GM18873 (cell line): ENCODE data around the gene EID3.
"Not testable (repeated sequence)": the region's sequence is repeated elsewhere in the genome, so short reads cannot be mapped to it uniquely, and the experiment has no call there.

Experiments
- ATAC-seq: cut with Tn5 transposase; IDR thresholded peaks from one replicate; pipeline ENCODE4 v1.9.1; 2021; ENCODE audit warnings: mild to moderate bottlenecking, moderate library complexity, moderate number of reproducible peaks; ENCODE audit not compliant: unreplicated experiment, low FRiP score

The EID3 gene

DNA sequence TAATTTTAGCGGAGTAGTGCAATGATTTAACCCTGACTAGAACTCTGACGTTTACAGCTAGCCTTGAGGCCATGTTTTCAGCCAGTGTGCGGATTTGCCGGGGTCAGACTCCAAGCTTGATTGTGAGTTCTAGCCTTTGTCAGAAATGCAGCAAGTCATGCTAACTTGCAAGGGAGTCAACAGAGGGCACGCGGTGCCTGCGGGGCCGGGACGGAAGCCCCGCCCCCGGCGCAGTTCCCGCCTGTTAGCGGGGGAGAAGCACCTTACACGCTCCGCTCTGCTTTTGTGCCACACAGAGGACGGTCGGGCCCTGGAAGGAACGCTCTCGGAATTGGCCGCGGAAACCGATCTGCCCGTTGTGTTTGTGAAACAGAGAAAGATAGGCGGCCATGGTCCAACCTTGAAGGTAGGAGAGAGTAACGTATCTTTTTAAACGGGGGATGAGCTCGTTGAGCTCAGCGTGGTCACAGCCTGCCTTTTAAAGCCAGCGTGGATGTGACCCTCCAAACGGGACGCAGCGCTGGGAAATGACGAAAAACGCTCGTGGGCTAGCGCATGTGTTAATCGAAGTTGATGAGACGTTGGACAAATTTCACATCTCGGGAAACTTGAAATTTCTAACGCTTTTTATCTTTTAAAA is 14.8 kb upstream of the EID3 start:
- peak; percentile 43 for ATAC-seq

DNA sequence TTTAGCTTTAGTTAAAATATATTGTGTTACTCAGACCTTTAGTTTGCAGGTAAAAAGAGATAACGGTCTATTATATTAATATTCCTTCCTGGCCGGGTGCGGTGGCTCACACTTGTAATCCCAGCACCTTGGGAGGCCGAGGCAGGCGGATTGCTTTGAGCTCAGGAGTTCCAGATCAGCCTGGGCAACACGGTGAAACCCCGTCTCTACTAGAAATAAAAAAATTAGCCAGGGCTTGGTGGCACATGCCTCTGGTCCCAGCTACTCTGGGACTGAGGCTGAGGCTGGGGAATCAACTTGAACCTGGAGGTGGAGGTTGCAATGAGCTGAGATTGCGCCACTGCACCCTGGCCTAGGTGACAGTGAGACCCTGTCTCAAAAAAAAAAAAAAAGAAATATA is 13.2 kb upstream of the EID3 start:
- no peak for ATAC-seq

DNA sequence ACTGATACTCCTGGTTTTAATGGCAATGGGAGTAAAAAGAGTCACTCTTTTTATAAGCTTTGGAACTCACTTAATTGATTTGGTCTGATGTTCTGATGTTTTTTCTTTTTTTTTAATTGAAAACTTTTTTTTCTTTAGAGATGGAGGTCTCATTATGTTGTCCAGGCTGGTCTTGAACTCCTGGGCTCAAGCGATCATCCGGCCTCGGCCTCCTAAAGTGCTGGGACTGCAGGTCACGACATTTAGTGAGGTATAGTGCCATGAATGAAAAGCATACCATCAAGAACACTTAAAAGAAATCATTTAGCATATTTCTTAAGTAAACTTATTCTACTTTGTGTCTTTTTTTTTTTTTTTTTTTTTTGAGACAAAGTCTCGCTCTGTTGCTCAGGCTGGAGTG is 12.7 kb upstream of the EID3 start:
- no peak for ATAC-seq

DNA sequence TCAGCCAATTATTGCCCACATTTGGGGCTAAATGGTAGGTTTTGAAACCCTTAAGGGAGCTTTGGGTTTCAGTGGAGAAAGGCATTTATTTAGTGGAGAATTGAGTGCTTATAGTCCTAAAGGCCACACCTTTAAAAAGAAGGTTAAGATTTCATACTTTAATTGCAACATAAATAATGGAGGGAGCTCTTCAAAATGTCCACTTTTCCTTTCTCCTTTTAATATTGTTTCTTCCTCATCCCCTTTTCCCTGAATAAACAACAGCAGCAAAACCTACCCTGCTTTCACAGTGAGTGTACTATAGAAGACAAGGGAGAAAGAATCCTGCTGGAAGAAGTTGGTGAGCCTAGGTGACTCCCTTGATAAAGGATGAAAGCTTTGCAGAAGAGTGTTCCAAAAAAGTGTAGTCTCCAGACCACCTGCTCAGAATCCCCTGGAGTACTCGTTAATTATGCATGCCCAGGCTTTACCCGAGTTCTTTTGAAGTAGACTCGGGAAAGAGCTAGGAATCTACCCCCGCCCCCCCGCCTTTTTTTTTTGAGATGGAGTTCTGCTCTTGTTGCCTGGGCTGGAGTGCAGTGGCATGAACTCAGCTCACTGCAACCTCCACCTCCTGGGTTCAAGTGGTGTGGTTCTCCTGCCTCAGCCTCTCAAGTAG is 11.5 kb upstream of the EID3 start:
- ATAC-seq = no peak

DNA sequence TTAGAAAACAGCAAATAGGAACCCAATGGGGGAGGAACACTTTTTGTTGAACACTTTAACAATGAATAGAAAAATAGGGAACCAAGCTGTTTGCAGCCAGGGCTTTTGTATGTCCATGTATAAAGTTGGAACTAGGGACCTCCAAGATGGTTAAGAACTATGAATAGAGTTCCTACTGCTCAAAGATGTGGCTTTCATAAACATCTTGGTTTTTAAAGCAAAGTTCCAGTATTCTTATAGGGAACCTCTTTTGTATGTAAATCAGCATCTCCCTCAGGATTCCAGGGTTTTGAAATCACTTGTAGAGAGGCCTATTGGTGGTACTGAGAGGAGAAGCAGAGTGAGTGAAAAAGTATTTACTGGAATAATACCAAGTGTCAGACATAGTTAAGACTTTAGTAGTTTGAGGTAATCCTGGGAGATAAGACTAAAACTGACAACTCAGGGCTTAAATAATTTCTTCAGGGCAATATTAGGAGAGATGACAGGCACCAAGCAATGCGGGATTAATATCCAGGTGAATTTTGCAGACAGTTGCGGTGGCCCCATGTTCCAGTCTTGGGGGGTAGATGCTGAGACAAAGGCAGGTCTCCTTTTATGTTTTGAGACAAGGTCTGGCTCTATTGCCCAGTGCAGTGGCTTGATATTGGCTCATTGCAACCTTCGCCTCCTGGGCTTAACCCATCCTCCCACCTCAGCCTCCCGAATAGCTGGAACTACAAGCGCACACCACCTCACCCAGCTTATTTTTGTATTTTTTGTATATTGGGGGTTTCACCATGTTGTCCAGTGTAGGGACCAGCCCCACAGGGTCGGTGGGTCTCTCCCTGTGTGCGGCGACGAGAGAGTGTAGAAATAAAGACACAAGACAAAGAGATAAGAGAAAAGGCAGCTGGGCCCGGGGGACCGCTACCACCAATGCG is 10.4 kb upstream of the EID3 start:
- ATAC-seq = no peak

DNA sequence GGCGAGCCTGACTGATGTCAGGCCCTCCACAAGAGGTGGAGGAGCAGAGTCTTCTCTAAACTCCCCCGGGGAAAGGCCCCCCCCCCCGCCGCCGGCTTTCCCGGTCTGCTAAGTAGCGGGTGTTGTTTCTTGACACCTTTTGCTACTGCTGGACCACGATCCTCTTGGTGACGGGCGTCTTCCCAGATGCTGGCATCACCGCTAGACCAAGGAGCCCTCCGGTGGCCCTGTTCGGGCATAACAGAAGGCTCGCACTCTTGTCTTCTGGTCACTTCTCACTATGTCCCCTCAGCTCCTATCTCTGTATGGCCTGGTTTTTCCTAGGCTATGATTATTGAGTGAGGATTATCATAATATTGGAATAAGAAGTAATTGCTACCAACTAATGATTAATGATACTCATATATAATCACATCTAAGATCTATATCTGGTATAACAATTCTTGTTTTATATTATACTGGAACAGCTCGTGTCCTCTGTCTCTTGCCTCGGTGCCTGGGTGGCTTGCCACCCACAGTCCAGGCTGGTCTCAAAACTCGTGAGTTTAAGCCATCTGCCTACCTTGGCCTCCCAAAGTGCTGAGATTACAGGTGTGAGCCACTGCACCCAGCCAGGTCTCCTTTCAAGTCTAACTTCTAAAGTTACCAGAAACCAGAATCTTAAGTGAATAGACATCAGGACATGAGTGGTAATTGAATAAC is 9.2 kb upstream of the EID3 start:
- ATAC-seq = not testable (repeated sequence)

DNA sequence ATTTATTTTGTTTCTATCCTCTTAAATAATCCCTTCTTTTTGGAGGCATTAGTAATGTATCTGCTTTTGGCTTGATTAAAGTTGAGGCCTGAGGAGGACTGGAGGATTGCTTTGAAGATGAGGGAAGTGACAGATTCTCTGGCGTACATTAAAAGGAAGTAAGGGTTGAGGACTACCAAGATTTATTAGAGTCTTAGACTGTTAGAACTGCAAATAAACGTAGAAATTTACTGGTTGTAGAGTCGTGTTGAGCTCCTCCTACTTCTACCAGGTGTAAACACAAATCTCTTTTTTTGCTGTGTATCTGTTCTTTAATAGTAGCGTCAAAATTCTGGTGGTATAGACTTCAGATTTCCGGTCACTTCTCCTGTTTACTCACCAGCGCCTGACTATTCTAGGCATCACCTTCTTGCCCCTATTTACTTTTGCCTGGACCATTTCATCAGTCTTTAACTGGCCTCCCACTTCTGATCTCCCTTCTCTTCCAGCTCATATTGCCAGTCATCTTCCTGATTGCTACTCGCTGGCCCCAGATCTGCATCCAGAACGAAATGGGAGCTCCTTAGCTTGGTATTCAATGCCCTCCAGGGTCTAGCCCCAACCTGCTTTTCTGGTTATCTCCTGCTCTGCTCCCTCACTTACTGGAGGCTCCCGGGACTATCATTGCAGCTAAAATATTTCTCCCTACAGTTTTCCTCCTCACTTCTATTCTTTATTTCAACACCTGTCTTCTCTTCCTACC is 8.4 kb upstream of the EID3 start:
- no peak for ATAC-seq

DNA sequence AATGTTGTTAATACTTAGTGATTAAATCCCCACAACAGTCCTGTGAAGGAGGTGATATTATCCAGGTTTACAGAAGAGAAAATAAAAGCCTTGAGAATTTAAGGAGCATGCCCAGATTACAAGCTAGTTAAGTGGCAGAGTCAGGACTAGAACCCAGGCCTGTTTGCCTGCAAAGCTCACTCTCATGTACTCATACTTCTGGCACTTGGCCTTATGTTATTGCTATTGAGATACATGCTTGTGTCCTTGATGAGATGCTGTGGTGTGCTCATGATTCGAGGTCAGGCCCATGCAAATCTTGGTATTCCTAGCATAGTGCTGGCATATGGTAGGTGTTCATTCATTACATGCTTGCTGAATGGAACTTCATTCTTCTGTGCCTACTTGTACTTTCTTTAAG is 7.6 kb upstream of the EID3 start:
- ATAC-seq = no peak

DNA sequence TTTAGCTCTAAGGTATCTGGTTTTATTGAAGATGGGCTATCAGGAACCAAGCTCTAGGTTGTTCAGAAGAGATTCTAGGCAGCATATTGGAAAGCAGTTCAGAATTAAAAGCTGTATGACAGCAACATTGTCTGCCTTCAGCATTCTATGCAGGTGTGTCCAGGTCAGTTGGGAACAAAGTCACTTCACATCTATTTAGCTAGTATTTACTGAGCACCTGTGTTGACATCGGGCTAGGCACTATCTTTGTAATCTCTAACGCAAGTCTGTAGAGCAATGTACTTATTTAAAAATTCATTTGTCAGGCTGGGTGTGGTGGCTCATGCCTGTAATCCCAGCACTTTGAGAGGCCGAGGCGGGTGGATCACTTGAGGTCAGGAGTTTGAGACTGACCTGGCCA is 6.8 kb upstream of the EID3 start:
- ATAC-seq = no peak

DNA sequence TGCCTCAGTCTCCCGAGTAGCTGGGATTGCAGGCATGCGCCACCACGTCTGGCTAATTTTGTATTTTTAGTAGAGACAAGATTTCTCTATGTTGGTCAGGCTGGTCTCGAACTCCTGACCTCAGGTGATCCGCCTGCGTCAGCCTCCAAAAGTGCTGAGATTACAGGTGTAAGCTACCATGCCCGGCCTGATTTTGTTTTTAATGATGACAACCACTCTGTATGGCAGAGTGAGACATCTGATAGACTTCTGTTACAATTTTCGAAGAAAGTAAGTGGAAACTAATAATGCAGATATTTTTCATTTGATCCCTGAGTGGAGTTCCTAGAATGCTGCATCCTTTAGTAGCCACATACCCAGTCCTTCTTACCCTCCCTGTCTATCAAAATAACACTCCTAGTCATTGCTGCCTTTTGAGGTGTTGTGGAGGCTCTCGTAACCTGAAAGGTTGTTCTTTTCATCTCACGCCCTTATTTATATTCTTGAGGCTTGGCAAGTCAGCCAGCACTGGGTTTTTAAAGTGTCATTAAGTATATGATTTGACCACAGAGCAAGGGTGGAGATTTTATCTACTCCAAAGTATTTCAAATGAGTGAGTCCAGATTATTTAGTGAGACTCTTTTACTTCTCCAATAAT is 5.9 kb upstream of the EID3 start:
- no peak for ATAC-seq

DNA sequence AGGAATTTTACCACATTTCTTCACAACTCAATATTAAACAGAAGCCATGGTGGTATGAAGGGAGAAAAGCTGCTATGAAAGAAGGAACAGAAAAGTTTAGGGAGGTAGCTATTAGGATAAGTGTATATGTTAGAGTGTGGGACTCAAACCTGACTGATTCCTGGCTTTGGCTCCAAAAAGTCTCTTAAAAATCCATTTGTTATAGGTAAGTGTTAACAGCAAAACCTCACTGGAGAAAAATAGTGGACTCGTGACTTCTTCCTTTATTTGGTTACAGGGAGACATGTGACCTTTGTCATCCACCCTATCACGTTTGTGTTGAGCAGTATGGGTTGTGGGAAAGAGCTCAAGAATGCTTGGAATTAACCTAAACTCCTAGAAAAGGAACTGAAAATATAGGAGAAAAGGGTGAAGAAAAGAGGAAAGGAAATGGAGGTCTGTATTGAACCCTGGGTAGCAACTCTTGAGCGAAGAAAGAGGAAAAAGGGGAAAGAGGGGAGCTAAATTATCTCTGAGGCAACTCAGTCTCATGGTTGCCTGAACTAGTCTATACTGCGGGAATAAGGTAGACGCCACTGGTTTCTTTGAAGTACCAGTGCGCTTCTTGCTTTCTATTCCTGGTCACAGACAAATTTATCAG is 3.6 kb upstream of the EID3 start:
- no peak for ATAC-seq

DNA sequence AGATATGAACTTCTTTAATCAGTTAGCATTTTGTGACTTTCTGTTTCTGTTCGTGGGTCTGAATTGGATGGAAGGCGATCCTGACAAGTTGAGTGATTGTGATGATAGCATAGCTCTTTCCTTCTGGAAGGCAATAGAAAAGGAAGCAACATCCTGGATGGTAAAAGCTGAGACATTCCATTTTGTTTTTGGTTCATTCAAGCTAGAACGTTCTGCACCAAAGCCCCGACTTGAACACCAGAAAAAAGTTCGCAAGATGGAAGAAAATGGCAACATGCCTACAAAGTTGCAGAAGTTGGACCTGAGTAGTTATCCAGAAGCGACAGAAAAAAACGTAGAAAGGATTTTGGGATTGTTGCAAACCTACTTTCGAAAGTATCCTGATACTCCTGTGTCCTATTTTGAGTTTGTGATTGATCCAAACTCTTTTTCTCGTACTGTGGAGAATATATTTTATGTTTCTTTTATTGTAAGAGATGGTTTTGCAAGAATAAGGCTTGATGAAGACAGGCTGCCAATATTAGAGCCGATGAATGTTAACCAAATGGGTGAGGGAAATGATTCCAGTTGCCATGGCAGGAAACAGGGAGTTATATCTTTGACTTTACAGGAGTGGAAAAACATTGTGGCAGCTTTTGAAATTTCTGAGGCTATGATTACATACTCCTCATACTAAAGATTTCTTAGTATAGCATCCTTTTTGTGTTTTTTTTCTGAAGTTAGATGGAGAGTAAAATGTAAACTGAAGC is 896 bp downstream of the EID3 start:
- ATAC-seq = no peak

DNA sequence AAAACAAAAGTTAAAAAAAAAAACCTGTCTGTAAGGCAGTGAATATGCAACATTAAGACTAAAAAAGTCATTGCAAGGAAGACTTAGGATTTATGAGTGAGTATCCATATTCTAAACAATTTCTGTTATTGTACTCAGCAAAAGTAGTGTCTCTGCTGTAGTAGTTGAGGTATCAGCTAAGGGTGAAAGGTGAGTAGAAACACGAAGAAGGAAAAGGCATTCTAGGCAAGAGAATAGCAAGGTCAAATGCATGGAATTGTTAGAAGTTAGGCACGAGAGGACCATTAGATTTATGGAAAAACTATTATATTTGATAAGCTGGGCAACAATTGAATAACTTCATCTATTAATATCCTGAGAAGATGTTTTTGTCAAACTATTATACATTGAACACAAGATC is 1.8 kb downstream of the EID3 start:
- no peak for ATAC-seq

DNA sequence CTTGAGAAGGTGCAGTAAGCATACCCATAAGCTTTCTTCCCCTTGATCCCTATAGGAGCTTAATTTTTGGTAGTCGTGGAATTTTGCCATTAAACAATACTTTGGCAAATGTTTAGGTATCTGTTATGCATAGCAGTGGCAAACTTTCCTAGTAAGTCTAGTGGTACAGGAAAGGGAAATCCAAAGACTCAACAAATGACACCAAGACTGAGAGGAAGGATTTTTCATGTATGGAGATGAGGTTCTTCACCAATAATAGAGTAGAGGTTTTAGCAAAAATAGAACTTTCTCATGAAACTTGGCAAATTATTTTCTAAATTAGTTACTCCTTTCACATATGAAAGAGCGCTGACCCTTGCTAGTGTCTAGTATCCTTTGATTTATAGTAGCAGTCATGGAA is 2.8 kb downstream of the EID3 start:
- ATAC-seq = no peak

DNA sequence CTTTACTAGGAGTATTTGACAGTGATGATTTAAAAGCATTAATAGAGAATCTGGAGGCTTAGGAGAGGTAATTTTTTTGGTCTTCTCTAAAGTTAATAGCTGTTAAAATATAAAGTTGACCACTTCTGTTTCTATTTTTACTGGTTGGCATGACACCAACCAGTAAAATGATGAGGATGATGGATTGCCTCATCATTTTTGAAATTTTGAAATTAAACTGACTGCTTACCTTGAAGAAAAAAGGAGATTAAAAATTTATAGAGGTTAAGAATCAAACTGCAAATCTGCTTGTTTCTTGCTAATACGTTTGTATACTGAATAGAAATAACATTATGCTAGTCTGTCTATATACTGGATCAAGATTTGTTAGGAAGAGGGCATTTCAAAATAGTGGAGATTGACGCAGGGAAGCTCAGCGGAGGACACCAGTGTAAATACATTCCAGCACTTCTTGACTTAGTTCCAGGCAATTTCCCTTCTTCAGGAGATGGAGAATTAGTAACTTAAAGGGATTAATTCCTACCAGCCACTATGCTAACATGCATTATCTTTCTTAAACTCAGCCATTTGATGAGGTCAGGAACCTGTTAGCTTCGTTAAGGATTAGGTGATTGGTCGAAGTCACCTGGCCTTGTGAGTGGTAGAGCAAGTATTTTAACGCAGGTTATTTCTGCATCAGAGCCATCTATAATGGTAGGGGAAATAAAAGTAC is 3.6 kb downstream of the EID3 start:
- ATAC-seq = no peak

DNA sequence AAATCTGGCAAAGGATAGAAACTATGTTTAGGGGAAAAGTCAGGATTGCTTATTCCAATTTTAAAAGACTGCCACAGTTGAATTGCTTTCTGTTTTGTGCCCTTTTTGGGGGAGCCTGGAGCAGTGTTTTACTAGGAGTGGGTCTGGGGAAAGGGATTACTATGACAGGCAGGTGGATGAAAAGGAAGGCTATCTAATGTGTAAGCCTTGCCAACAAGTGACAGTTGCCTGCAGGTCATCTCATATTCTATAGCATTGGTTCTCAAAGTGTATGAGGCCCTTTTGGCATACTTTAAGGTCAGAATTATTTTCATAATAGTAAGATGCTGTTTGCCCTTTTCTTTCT is 4.1 kb downstream of the EID3 start:
- ATAC-seq = no peak

DNA sequence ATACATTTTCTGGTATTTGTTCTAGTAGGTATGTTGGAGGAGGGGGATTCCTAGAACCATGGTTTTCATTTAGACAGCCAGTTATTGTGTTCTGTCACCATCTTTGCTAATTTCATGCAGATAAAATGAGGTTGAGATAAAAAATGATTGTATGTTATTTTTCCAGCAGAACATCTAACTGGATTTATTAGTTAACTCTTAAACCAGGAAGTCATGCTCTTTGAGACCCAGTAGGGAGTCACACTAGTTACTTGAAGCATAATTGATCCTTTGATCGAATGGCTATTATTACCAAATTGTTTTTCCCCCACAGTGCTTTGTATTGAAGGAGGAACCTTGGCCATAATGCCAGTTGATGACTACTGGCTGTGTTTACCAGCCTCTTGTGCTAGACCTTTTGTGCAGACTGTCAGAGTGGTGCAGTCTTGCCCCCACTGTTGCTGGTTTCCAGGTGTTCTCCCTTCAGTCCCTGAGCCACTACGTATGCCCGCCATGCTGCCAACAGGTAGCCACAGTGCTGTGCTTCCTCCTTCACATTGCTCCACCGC is 6.0 kb downstream of the EID3 start:
- no peak for ATAC-seq
